Lung (tissue), 12 donors: ENCODE data around the gene RBKS. TPM values are rescaled to one million over a fixed set of nuclear protein-coding genes. Genes with fewer than 3 reads are reported as not detected.

Source experiments
- ATAC-seq: fragments of 200-7000 bp; cut with Tn5 transposase; one replicate; pipeline ENCODE4 v1.9.1; 2020; ENCODE audit warnings: moderate number of reproducible peaks; ENCODE audit not compliant: insufficient read depth, low FRiP score
- DNase-seq, 3 donors: peaks; one replicate each; pipeline ENCODE4 v3.0.0-alpha.2; 2013 to 2017
- H3K27ac ChIP-seq, 2 donors: one replicate each; pipeline ENCODE4 v1.5.1; 2013; ENCODE audit warnings: mild to moderate bottlenecking in 2 of 2, moderate library complexity in 2 of 2, control low read depth in 1 of 2, inconsistent platforms in 1 of 2, low read depth in 1 of 2, low read length in 1 of 2
- H3K27me3 ChIP-seq, 3 donors: one replicate each; pipeline ENCODE4 v1.5.1; 2013; ENCODE audit warnings: low read length in 2 of 3; ENCODE audit not compliant: control insufficient read depth in 3 of 3, insufficient read depth in 3 of 3
- H3K36me3 ChIP-seq, 4 donors: one replicate each; pipeline ENCODE4 v1.5.1; 2013; ENCODE audit warnings: low read length in 4 of 4, mild to moderate bottlenecking in 1 of 4, moderate library complexity in 1 of 4; ENCODE audit not compliant: control insufficient read depth in 4 of 4, insufficient read depth in 4 of 4
- H3K4me1 ChIP-seq, 5 donors: one replicate each; pipeline ENCODE4 v1.5.1; 2013; ENCODE audit warnings: low read length in 5 of 5, mild to moderate bottlenecking in 2 of 5, moderate library complexity in 1 of 5; ENCODE audit not compliant: control insufficient read depth in 5 of 5, insufficient read depth in 5 of 5
- H3K4me3 ChIP-seq: one replicate; pipeline ENCODE4 v1.5.1; 2013; ENCODE audit warnings: mild to moderate bottlenecking, control low read depth, moderate library complexity
- H3K9ac ChIP-seq, 2 donors: one replicate each; pipeline ENCODE4 v1.5.1; 2013; ENCODE audit warnings: low read length in 2 of 2, control low read depth in 1 of 2; ENCODE audit not compliant: insufficient read depth in 1 of 2
- H3K9me3 ChIP-seq, 4 donors: one replicate each; pipeline ENCODE4 v1.5.1; 2013; ENCODE audit warnings: low read length in 3 of 4, mild to moderate bottlenecking in 1 of 4, moderate library complexity in 1 of 4; ENCODE audit not compliant: control insufficient read depth in 4 of 4, insufficient read depth in 3 of 4
- CTCF ChIP-seq: IDR thresholded peaks from 2 replicates; pipeline ENCODE4 v1.5.1; 2012; ENCODE audit warnings: mild to moderate bottlenecking; ENCODE audit errors: control extremely low read depth, extremely low read depth
- WGBS, 2 donors: extraction: QIAGEN DNeasy Blood & Tissue Kit; methylation state at CpG; one replicate each; pipeline ENCODE4 v1.1.7; 2013; 5-methylcytosine and 5-hydroxymethylcytosine counted together
- polyA plus RNA-seq, 2 donors: library from polyadenylated mRNA; stranded (reverse); fragments of 200-250 nt; gene quantifications; one replicate each; pipeline ENCODE4 v1.2.1, GENCODE V29; 2013
- total RNA-seq, 2 donors: library from RNA; depleted of rRNA in 1 of 2; stranded (reverse); fragments of >200 nt in 1 of 2; gene quantifications; one replicate each; pipeline ENCODE4 v1.2.1, GENCODE V29; 2014 to 2021
- donor health status: control.
- donor health status: control.
- donor health status: Bipolar disorder and iron deficiency.
- donor health status: healthy.
- donor health status: DM: yes; HTN: yes; CAD: no.

RBKS gene
- total and polyA plus RNA-seq, 4 donors = 3.9 to 5.1 (median 4.9) TPM

- Histone ChIP-seq H3K4me1 (peaks cover 0 to 7% (median 2%) of the 10 kb centered on the region in 5 donors), H3K9ac (no peak overlapping the region), H3K27me3 (peaks cover 0 to 2% (median 0%) of the 10 kb centered on the region in 3 donors), H3K4me3 (no peak overlapping the region), H3K27ac (no peak overlapping the region), H3K36me3 (no peaks in the 10 kb centered on the region), H3K9me3 (peaks cover 0 to 5% (median 1%) of the 10 kb centered on the region in 4 donors)
- 74 to 82% methylated on average over 3 of the region's 3 CpGs for WGBS, 2 donors
- DNase-seq (peak in 2 of 3 donors; percentile 10 to 20), ATAC-seq (no peak)
- TF ChIP-seq CTCF = no peak
Observed at GRCh38 chr2:27854229-27854862, 35.8 kb downstream of the RBKS start.

DNA sequence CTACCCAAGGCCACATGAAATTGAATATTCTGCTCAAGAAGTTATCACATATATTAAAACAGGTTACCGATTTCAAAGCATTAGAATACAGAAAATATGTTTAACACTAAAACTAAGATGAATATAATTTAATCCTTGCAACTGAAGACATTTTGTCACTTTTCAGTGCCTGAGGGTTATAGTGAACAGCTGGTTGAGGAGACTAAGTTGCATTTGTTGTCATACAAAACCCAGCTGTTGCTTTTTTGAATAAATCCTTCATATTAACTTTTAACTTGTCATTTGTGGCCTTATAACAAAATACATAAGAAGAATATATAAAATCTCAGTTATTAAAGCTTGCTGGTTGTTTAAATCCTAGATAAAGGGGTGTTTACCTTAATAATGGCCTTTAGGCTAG is 37.5 kb downstream of the RBKS start:
- DNase-seq = peak in 2 of 3 donors; percentile 63 to 76
- Histone ChIP-seq H3K27me3 (peaks cover 0 to 2% (median 0%) of the 10 kb centered on the region in 3 donors), H3K27ac (no peak overlapping the region), H3K4me1 (peaks cover 0 to 7% (median 2%) of the 10 kb centered on the region in 5 donors), H3K9me3 (peaks cover 0 to 2% (median under 1%) of the 10 kb centered on the region in 4 donors), H3K4me3 (no peak overlapping the region), H3K36me3 (no peaks in the 10 kb centered on the region), H3K9ac (no peak overlapping the region)
- TF ChIP-seq CTCF = no peak
- 88 to 91% methylated on average over 1 of the region's 1 CpG for WGBS, 2 donors
- ATAC-seq = no peak

- no peaks in the 10 kb centered on the region for H3K27me3 ChIP-seq
- no peak for ATAC-seq
- no peak for DNase-seq
- no peaks in the 10 kb centered on the region for H3K9me3 ChIP-seq
- peaks cover 0 to 7% (median 2%) of the 10 kb centered on the region in 5 donors for H3K4me1 ChIP-seq
- TF ChIP-seq CTCF = no peak
- no peaks in the 10 kb centered on the region for H3K36me3 ChIP-seq
- H3K4me3 ChIP-seq = no peak overlapping the region
- no peak overlapping the region for H3K9ac ChIP-seq
- H3K27ac ChIP-seq = no peak overlapping the region
- WGBS, 2 donors = 93 to 95% methylated on average over 3 of the region's 3 CpGs
Observed at GRCh38 chr2:27849558-27850205, 40.5 kb downstream of the RBKS start.
